Common myeloid progenitor, CD34-positive (primary cell): ENCODE measurements around the gene FOXK2.

ENCODE experiments used
- CTCF ChIA-PET: fragments of 350-600 bp; sonication (Branson Sonifier 250); formaldehyde crosslinking; loops from one replicate; lab custom pipeline; 2021; ENCODE audit warnings: antibody characterized with exemption; lab: Charles Lee
- POLR2A ChIA-PET: fragments of 350-600 bp; sonication (Branson Sonifier 250); formaldehyde crosslinking; loops from one replicate; lab custom pipeline; 2021; ENCODE audit warnings: antibody characterized with exemption; lab: Charles Lee
- DNase-seq, 3 donors: peaks; one replicate each; pipeline versions ENCODE4 v3.0.0 to v3.0.0-alpha.2; 2013
- H3K27ac ChIP-seq, 2 experiments: 1 replicate in 1 of 2; 2 replicates in 1 of 2; pipeline ENCODE4 v1.7.0; 2013; ENCODE audit warnings: inconsistent platforms in 2 of 2, low read length in 2 of 2, mild to moderate bottlenecking in 2 of 2, low read depth in 1 of 2, moderate library complexity in 1 of 2; ENCODE audit not compliant: severe bottlenecking in 2 of 2, insufficient read depth in 1 of 2, poor library complexity in 1 of 2
- H3K27me3 ChIP-seq, 5 experiments: replicated peaks in 2 of 5; 1 replicate in 3 of 5; 2 replicates in 2 of 5; pipeline versions ENCODE4 v1.6.1 to v1.7.0; 2013; ENCODE audit warnings: low read length in 4 of 5, mild to moderate bottlenecking in 2 of 5, moderate library complexity in 2 of 5, inconsistent platforms in 1 of 5; ENCODE audit not compliant: insufficient read depth in 5 of 5, control insufficient read depth in 4 of 5
- H3K36me3 ChIP-seq, 4 experiments: 1 replicate in 2 of 4; 2 replicates in 2 of 4; pipeline versions ENCODE4 v1.6.1 to v1.7.0; 2013; ENCODE audit warnings: low read length in 3 of 4, control low read depth in 1 of 4, mild to moderate bottlenecking in 1 of 4; ENCODE audit not compliant: control insufficient read depth in 4 of 4, insufficient read depth in 4 of 4
- H3K4me1 ChIP-seq, 4 experiments: 1 replicate in 3 of 4; 2 replicates in 1 of 4; pipeline versions ENCODE4 v1.6.1 to v1.7.1; 2013; ENCODE audit warnings: low read length in 3 of 4, mild to moderate bottlenecking in 3 of 4, control low read depth in 1 of 4, inconsistent platforms in 1 of 4, moderate library complexity in 1 of 4; ENCODE audit not compliant: control insufficient read depth in 4 of 4, insufficient read depth in 4 of 4; ENCODE audit errors: control extremely low read depth in 1 of 4
- H3K4me3 ChIP-seq, 7 experiments: 1 replicate in 4 of 7; 2 replicates in 3 of 7; pipeline versions ENCODE4 v1.5.1 to v1.7.0; 2013; ENCODE audit warnings: mild to moderate bottlenecking in 7 of 7, low read length in 6 of 7, moderate library complexity in 6 of 7, inconsistent platforms in 2 of 7, low read depth in 2 of 7, control low read depth in 1 of 7; ENCODE audit not compliant: insufficient read depth in 4 of 7, control insufficient read depth in 1 of 7; ENCODE audit errors: extremely low read depth in 1 of 7
- H3K9me3 ChIP-seq, 5 experiments: 1 replicate in 4 of 5; 2 replicates in 1 of 5; pipeline versions ENCODE4 v1.6.1 to v1.7.1; 2013; ENCODE audit warnings: low read length in 4 of 5, mild to moderate bottlenecking in 2 of 5, inconsistent platforms in 1 of 5, low read depth in 1 of 5, moderate library complexity in 1 of 5; ENCODE audit not compliant: control insufficient read depth in 4 of 5, insufficient read depth in 2 of 5; ENCODE audit errors: control extremely low read depth in 1 of 5
- WGBS: methylation state at CpG from one replicate; pipeline ENCODE4 v1.1.5; 2013; ENCODE audit not compliant: insufficient coverage; 5-methylcytosine and 5-hydroxymethylcytosine counted together

FOXK2 gene

GRCh38 chr17:82494236-82495055, 25.1 kb upstream of the FOXK2 start:
- POLR2A ChIA-PET = no interaction called here
- CTCF ChIA-PET = interaction anchor here (1.9 to 2.0 kb wide), 2 partner anchors 40 to 59 kb away, joined by 5 to 8 read pairs; no protein-coding TSS in a partner anchor
- no peak overlapping the region for H3K27ac ChIP-seq
- peaks cover 0 to 30% (median 25%) of the 10 kb centered on the region in 4 experiments for H3K4me1 ChIP-seq
- DNase-seq = peak; percentile 88 to 96 (median 93)
- H3K27me3 ChIP-seq = no peaks in the 10 kb centered on the region
- peaks cover 0 to under 1% (median under 1%) of the 10 kb centered on the region in 4 experiments for H3K36me3 ChIP-seq
- WGBS = 16% methylated on average over 7 of the region's 17 CpGs
- no peaks in the 10 kb centered on the region for H3K9me3 ChIP-seq
- H3K4me3 ChIP-seq = peak overlapping the region in 2 of 7 experiments; percentile 26 to 35

GRCh38 chr17:82495844-82496528, 23.5 kb upstream of the FOXK2 start:
- H3K9me3 ChIP-seq = no peaks in the 10 kb centered on the region
- DNase-seq = no peak
- no peaks in the 10 kb centered on the region for H3K27me3 ChIP-seq
- WGBS = 80% methylated on average over 9 of the region's 12 CpGs
- H3K4me1 ChIP-seq = peaks cover 0 to 30% (median 25%) of the 10 kb centered on the region in 4 experiments
- ChIA-PET POLR2A (interaction anchor here (0.6 to 1.3 kb wide), 2 partner anchors 46 to 62 kb away, joined by 4 to 6 read pairs; no protein-coding TSS in a partner anchor), CTCF (interaction anchor here (0.5 to 2.0 kb wide), 8 partner anchors 30 to 158 kb away, joined by 3 to 8 read pairs (median 4); no protein-coding TSS in a partner anchor)
- no peak overlapping the region for H3K27ac ChIP-seq
- H3K4me3 ChIP-seq = no peak overlapping the region
- H3K36me3 ChIP-seq = no peaks in the 10 kb centered on the region

GRCh38 chr17:82496529-82497434, 22.8 kb upstream of the FOXK2 start:
- Histone ChIP-seq H3K4me1 (peaks cover 0 to 30% (median 25%) of the 10 kb centered on the region in 4 experiments), H3K9me3 (no peaks in the 10 kb centered on the region), H3K27me3 (no peaks in the 10 kb centered on the region), H3K4me3 (peak overlapping the region in 6 of 7 experiments; percentile 23 to 70 (median 57)), H3K27ac (peak overlapping the region in 1 of 2 experiments; percentile 66), H3K36me3 (no peaks in the 10 kb centered on the region)
- 15% methylated on average over 65 of the region's 83 CpGs for WGBS
- DNase-seq = peak; percentile 90 to 95 (median 91)
- ChIA-PET POLR2A (interaction anchor here (0.7 to 1.3 kb wide), 4 partner anchors 23 to 96 kb away, joined by 3 to 5 read pairs (median 4); partner anchors contain the start of gene FOXK2), CTCF (interaction anchor here (0.5 to 1.8 kb wide), 3 partner anchors 38 to 89 kb away, joined by 3 to 5 read pairs (median 3); no protein-coding TSS in a partner anchor)

- Histone ChIP-seq H3K27me3 (no peaks in the 10 kb centered on the region), H3K36me3 (no peaks in the 10 kb centered on the region), H3K27ac (peak overlapping the region in 1 of 2 experiments; percentile 49), H3K4me3 (peak overlapping the region in 6 of 7 experiments; percentile 48 to 73 (median 63)), H3K4me1 (peaks cover 0 to 30% (median 25%) of the 10 kb centered on the region in 4 experiments), H3K9me3 (no peaks in the 10 kb centered on the region)
- under 1% methylated on average over 37 of the region's 66 CpGs for WGBS
- ChIA-PET POLR2A (interaction anchor here (0.6 to 1.3 kb wide), 4 partner anchors 22 to 94 kb away, joined by 3 to 5 read pairs (median 4); partner anchors contain the start of gene FOXK2), CTCF (interaction anchor here (0.9 to 1.8 kb wide), 3 partner anchors 9 to 39 kb away, joined by 3 to 5 read pairs (median 3); no protein-coding TSS in a partner anchor)
- DNase-seq = peak; percentile 48 to 82 (median 74)
These were observed 21.8 kb upstream of the FOXK2 start for GRCh38 chr17:82497483-82498405.

GRCh38 chr17:82502207-82502606, 17.3 kb upstream of the FOXK2 start:
- CTCF ChIA-PET = no interaction called here
- H3K9me3 ChIP-seq = no peaks in the 10 kb centered on the region
- no peak overlapping the region for H3K27ac ChIP-seq
- no peaks in the 10 kb centered on the region for H3K27me3 ChIP-seq
- POLR2A ChIA-PET = no interaction called here
- WGBS = 93% methylated on average over 8 of the region's 8 CpGs
- DNase-seq = no peak
- peaks cover 0 to 18% (median 10%) of the 10 kb centered on the region in 4 experiments for H3K4me1 ChIP-seq
- no peak overlapping the region for H3K4me3 ChIP-seq
- H3K36me3 ChIP-seq = no peaks in the 10 kb centered on the region
